Trophoblast cell (in vitro differentiated cells and primary cell): ENCODE results near the gene PPIP5K2.
"Not testable (repeated sequence)": the region's sequence is repeated elsewhere in the genome, so short reads cannot be mapped to it uniquely, and the experiment has no call there.

Source experiments
- DNase-seq, 2 donors: peaks; one replicate each; pipeline ENCODE4 v3.0.0-alpha.2; 2016
- H2AFZ ChIP-seq: 2 replicates; pipeline ENCODE4 v1.6.1; 2013; ENCODE audit warnings: low read length, moderate library complexity, mild to moderate bottlenecking; ENCODE audit not compliant: insufficient read depth, poor library complexity
- H2AK5ac ChIP-seq: 2 replicates; pipeline ENCODE4 v1.6.1; 2013; ENCODE audit warnings: mild to moderate bottlenecking, low read length
- H2BK120ac ChIP-seq: 2 replicates; pipeline ENCODE4 v1.6.1; 2013; ENCODE audit warnings: low read length, mild to moderate bottlenecking, moderate library complexity; ENCODE audit not compliant: insufficient read depth, poor library complexity
- H2BK12ac ChIP-seq: 2 replicates; pipeline ENCODE4 v1.6.1; 2013; ENCODE audit warnings: mild to moderate bottlenecking, low read length, moderate library complexity
- H2BK5ac ChIP-seq: 2 replicates; pipeline ENCODE4 v1.6.1; 2013; ENCODE audit warnings: low read length, low read depth, moderate library complexity, mild to moderate bottlenecking; ENCODE audit not compliant: poor library complexity
- H3K14ac ChIP-seq: 2 replicates; pipeline ENCODE4 v1.6.1; 2013; ENCODE audit warnings: mild to moderate bottlenecking, low read length
- H3K18ac ChIP-seq: 2 replicates; pipeline ENCODE4 v1.6.1; 2013; ENCODE audit warnings: mild to moderate bottlenecking, low read length
- H3K23ac ChIP-seq: 2 replicates; pipeline ENCODE4 v1.6.1; 2013; ENCODE audit warnings: low read length
- H3K27ac ChIP-seq: 2 replicates; pipeline ENCODE4 v1.5.1; 2013; ENCODE audit warnings: low read depth, mild to moderate bottlenecking, inconsistent platforms, low read length, moderate library complexity
- H3K27me3 ChIP-seq: 2 replicates; pipeline ENCODE4 v1.6.1; 2013; ENCODE audit warnings: inconsistent platforms, mild to moderate bottlenecking, low read length, moderate library complexity; ENCODE audit not compliant: insufficient read depth
- H3K36me3 ChIP-seq, 2 experiments: 1 replicate in 1 of 2; 2 replicates in 1 of 2; pipeline ENCODE4 v1.6.1; 2013; ENCODE audit warnings: low read length in 2 of 2, mild to moderate bottlenecking in 2 of 2, moderate library complexity in 1 of 2; ENCODE audit not compliant: insufficient read depth in 2 of 2, control insufficient read depth in 1 of 2
- H3K4ac ChIP-seq: 2 replicates; pipeline ENCODE4 v1.6.1; 2013; ENCODE audit warnings: low read depth, mild to moderate bottlenecking, low read length, moderate library complexity
- H3K4me1 ChIP-seq, 2 experiments: 1 replicate in 1 of 2; 2 replicates in 1 of 2; pipeline ENCODE4 v1.6.1; 2013; ENCODE audit warnings: low read length in 2 of 2, mild to moderate bottlenecking in 2 of 2, moderate library complexity in 1 of 2; ENCODE audit not compliant: insufficient read depth in 2 of 2, control insufficient read depth in 1 of 2
- H3K4me2 ChIP-seq: 2 replicates; pipeline ENCODE4 v1.6.1; 2013; ENCODE audit warnings: inconsistent platforms, mild to moderate bottlenecking, low read length, moderate library complexity
- H3K4me3 ChIP-seq: 2 replicates; pipeline ENCODE4 v1.5.1; 2013; ENCODE audit warnings: mild to moderate bottlenecking, low read depth, low read length, inconsistent platforms
- H3K79me1 ChIP-seq: one replicate; pipeline ENCODE4 v1.6.1; 2013; ENCODE audit warnings: low read length
- H3K79me2 ChIP-seq: 2 replicates; pipeline ENCODE4 v1.6.1; 2013; ENCODE audit warnings: low read length, mild to moderate bottlenecking; ENCODE audit not compliant: control insufficient read depth, insufficient read depth, poor library complexity
- H3K9ac ChIP-seq: 2 replicates; pipeline ENCODE4 v1.6.1; 2013; ENCODE audit warnings: mild to moderate bottlenecking, low read length
- H3K9me3 ChIP-seq: 2 replicates; pipeline ENCODE4 v1.6.1; 2013; ENCODE audit warnings: low read depth, mild to moderate bottlenecking, control low read depth, inconsistent platforms, low read length; ENCODE audit not compliant: insufficient read depth
- H4K12ac ChIP-seq: 2 replicates; pipeline ENCODE4 v1.6.1; 2013; ENCODE audit warnings: low read depth, mild to moderate bottlenecking, low read length, moderate library complexity
- H4K8ac ChIP-seq: 2 replicates; pipeline ENCODE4 v1.6.1; 2013; ENCODE audit warnings: low read depth, mild to moderate bottlenecking, low read length, moderate library complexity
- H4K91ac ChIP-seq: one replicate; pipeline ENCODE4 v1.6.1; 2013; ENCODE audit warnings: low read depth, mild to moderate bottlenecking, low read length, moderate library complexity
- WGBS: extraction: QIAGEN DNeasy Blood & Tissue Kit; methylation state at CpG from one replicate; pipeline ENCODE4 v1.1.7; 2013; ENCODE audit warnings: missing lambda C conversion rate; ENCODE audit not compliant: insufficient read length, insufficient coverage; ENCODE audit errors: extremely low coverage; 5-methylcytosine and 5-hydroxymethylcytosine counted together

The PPIP5K2 gene

GRCh38 chr5:103135461-103135860 lies 15.4 kb downstream of the PPIP5K2 start:
- Histone ChIP-seq H3K23ac (no peak overlapping the region), H4K8ac (no peak overlapping the region), H4K12ac (no peak overlapping the region), H3K9ac (no peak overlapping the region), H2BK12ac (no peak overlapping the region), H3K4ac (no peak overlapping the region), H3K36me3 (peaks cover 3 to 4% of the 10 kb centered on the region in 2 experiments), H2AK5ac (no peak overlapping the region), H3K4me2 (no peak overlapping the region), H3K27me3 (no peaks in the 10 kb centered on the region), H3K14ac (no peak overlapping the region), H3K4me3 (no peak overlapping the region), H2AFZ (no peak overlapping the region), H3K79me2 (no peaks in the 10 kb centered on the region), H3K4me1 (no peaks in the 10 kb centered on the region), H4K91ac (no peak overlapping the region), H3K27ac (no peak overlapping the region), H2BK120ac (no peak overlapping the region), H3K9me3 (no peaks in the 10 kb centered on the region), H3K18ac (no peak overlapping the region), H3K79me1 (no peaks in the 10 kb centered on the region), H2BK5ac (no peak overlapping the region)
- WGBS = no CpG with 5 or more reads among the region's 1 CpG
- DNase-seq = no peak

- no CpG with 5 or more reads among the region's 3 CpGs for WGBS
- H3K23ac ChIP-seq = no peak overlapping the region
- no peak overlapping the region for H4K12ac ChIP-seq
- H3K27me3 ChIP-seq = no peaks in the 10 kb centered on the region
- H2AK5ac ChIP-seq = no peak overlapping the region
- no peaks in the 10 kb centered on the region for H3K9me3 ChIP-seq
- H3K79me2 ChIP-seq = no peaks in the 10 kb centered on the region
- no peak overlapping the region for H2AFZ ChIP-seq
- H3K4me3 ChIP-seq = no peak overlapping the region
- H3K4me1 ChIP-seq = no peaks in the 10 kb centered on the region
- H2BK120ac ChIP-seq = no peak overlapping the region
- H4K91ac ChIP-seq = no peak overlapping the region
- no peak overlapping the region for H3K18ac ChIP-seq
- no peaks in the 10 kb centered on the region for H3K79me1 ChIP-seq
- no peak overlapping the region for H3K9ac ChIP-seq
- no peak overlapping the region for H3K4me2 ChIP-seq
- no peak overlapping the region for H2BK12ac ChIP-seq
- H2BK5ac ChIP-seq = no peak overlapping the region
- DNase-seq = no peak
- H4K8ac ChIP-seq = no peak overlapping the region
- H3K27ac ChIP-seq = no peak overlapping the region
- H3K4ac ChIP-seq = no peak overlapping the region
- no peak overlapping the region for H3K14ac ChIP-seq
- peaks cover 5 to 14% of the 10 kb centered on the region in 2 experiments for H3K36me3 ChIP-seq
Observed at GRCh38 chr5:103138202-103138690, 18.1 kb downstream of the PPIP5K2 start.

DNA sequence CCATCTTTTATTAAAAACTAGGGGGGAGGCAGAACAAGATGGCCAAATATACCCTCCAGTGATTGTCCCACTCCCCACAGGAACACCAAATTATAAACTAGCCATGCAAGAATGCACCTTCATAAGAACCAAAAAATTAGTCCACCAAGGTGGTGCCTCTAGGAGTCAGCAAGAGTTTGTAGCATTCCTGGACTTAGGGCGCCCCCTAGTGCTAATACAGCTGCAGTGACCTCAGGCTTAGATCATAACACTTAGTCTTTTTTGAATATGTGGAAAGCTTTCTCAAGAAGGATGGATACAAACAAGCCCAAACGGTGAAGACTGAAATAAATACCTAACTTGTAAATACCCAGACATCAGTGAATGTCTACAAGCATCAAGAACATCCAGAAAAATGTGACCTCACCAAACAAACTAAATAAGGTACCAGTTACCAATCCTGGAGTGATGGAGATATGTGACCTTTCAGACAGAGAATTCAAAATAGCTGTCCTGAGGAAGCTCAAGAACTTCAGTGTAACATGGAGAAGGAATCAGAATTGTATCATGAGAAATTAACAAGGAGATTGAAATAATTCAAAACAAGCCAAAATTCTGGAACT lies 19.3 kb downstream of the PPIP5K2 start:
- Histone ChIP-seq H3K27ac (no peak overlapping the region), H2BK5ac (no peak overlapping the region), H3K14ac (no peak overlapping the region), H3K79me2 (no peaks in the 10 kb centered on the region), H4K8ac (no peak overlapping the region), H3K79me1 (no peaks in the 10 kb centered on the region), H3K4me3 (no peak overlapping the region), H2BK12ac (no peak overlapping the region), H3K9ac (no peak overlapping the region), H4K12ac (no peak overlapping the region), H3K4me2 (no peak overlapping the region), H3K18ac (no peak overlapping the region), H3K36me3 (peaks cover 6 to 14% of the 10 kb centered on the region in 2 experiments), H3K4ac (no peak overlapping the region), H2BK120ac (no peak overlapping the region), H3K4me1 (no peaks in the 10 kb centered on the region), H2AFZ (no peak overlapping the region), H3K23ac (no peak overlapping the region), H2AK5ac (no peak overlapping the region), H3K27me3 (no peaks in the 10 kb centered on the region), H4K91ac (no peak overlapping the region), H3K9me3 (no peaks in the 10 kb centered on the region)
- peak; percentile 72 to 91 for DNase-seq
- WGBS = no CpG with 5 or more reads among the region's 2 CpGs

- not testable (repeated sequence) for H3K27ac ChIP-seq, H4K12ac ChIP-seq, H3K18ac ChIP-seq, H3K4me3 ChIP-seq, H3K4me2 ChIP-seq, H4K8ac ChIP-seq, H2BK12ac ChIP-seq, H2AK5ac ChIP-seq, H2AFZ ChIP-seq, H3K79me2 ChIP-seq, H3K79me1 ChIP-seq, H2BK5ac ChIP-seq, H2BK120ac ChIP-seq, DNase-seq, H3K9ac ChIP-seq, H3K9me3 ChIP-seq, H3K27me3 ChIP-seq, H3K23ac ChIP-seq, H3K4ac ChIP-seq, H3K14ac ChIP-seq, H4K91ac ChIP-seq, H3K4me1 ChIP-seq
- WGBS = no CpG with 5 or more reads among the region's 25 CpGs
- peaks cover 4 to 10% of the 10 kb centered on the region in 2 experiments for H3K36me3 ChIP-seq
Observed at GRCh38 chr5:103142132-103142531, 22.0 kb downstream of the PPIP5K2 start.
